Brain microvascular endothelial cell (primary cell): ENCODE results near the gene SUSD6.

Source experiments
- DNase-seq: peaks from one replicate; pipeline ENCODE4 v3.0.0-alpha.2; 2020
- H3K27ac ChIP-seq: fragments of 250-450 bp; sonication (Bioruptor Pico); 2 replicates; pipeline ENCODE4 v1.5.1; 2020; ENCODE audit warnings: mild to moderate bottlenecking, moderate library complexity
- H3K27me3 ChIP-seq: fragments of 250-450 bp; sonication (Bioruptor Pico); replicated peaks from 2 replicates; pipeline ENCODE4 v1.5.1; 2020; ENCODE audit warnings: mild to moderate bottlenecking
- H3K36me3 ChIP-seq: fragments of 250-450 bp; sonication (Bioruptor Pico); replicated peaks from 2 replicates; pipeline ENCODE4 v1.5.1; 2020; ENCODE audit warnings: mild to moderate bottlenecking
- H3K4me3 ChIP-seq: 2 replicates; pipeline ENCODE4 v1.5.1; 2011; ENCODE audit warnings: low read depth, mild to moderate bottlenecking, control low read depth, low read length, moderate library complexity
- CTCF ChIP-seq: IDR thresholded peaks from 2 replicates; pipeline ENCODE4 v1.5.1; 2011; ENCODE audit warnings: low read depth, mild to moderate bottlenecking, moderate library complexity, low read length, control low read depth, inconsistent platforms; ENCODE audit errors: missing control alignments
- in situ Hi-C: cut with HindIII; loops from 2 replicates; pipeline ENCODE4 v1.10.0; 2017; ENCODE audit warnings: low sequenced_read_pairs, low pct_ligation_motif_present

Gene SUSD6

DNA sequence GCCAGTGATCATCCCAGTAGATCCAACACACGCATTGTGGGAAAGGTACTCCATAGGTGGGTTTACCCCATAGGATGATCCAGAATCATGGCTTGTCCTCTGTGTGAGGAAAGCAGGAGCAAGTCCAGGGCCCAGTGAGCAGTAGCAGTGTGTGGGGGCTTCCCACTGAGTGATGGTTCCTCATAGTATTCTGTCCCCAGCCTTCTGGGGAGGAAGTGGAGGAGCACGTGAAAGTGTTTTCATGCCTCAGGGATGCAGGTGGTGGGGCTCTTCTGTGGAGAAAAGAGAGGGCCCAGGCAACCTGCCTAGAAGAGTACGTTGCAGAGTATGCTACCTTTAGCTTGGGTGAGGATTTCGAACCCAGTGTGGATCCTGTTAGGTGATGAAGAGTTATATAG lies 56.5 kb downstream of the SUSD6 start:
- H3K36me3 ChIP-seq, result no peaks in the 10 kb centered on the region
- H3K27me3 ChIP-seq, result no peaks in the 10 kb centered on the region
- H3K4me3 ChIP-seq, result no peak overlapping the region
- H3K27ac ChIP-seq, result no peak overlapping the region
- in situ Hi-C loops, result no loop called here
- DNase-seq, result no peak
- TF ChIP-seq CTCF, result no peak

GRCh38 chr14:69669375-69669774 lies 58.0 kb downstream of the SUSD6 start:
- TF ChIP-seq CTCF, result no peak
- no peaks in the 10 kb centered on the region for H3K36me3 ChIP-seq
- H3K4me3 ChIP-seq, result no peak overlapping the region
- no peak for DNase-seq
- no peak overlapping the region for H3K27ac ChIP-seq
- no peaks in the 10 kb centered on the region for H3K27me3 ChIP-seq
- in situ Hi-C loops, result no loop called here

DNA sequence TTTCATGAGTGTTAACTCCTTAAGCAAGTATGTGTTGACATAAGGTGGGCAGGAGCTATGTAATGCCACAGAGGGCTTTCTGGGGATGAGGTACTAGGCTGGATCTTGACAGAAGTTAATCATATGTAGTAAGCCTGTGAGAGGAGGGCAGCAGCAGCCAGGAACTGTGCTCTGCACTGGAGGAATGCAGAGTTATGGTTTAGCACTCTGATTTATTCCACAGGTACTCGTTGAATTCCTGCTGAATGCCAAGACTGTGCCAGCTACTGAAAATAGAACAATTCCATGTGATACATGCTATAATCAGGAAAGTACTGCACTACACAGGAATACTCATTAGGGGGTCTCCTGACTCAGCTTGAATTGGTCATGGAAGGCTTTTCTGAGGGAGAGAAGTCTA lies 58.7 kb downstream of the SUSD6 start:
- TF ChIP-seq CTCF, result no peak
- no peak for DNase-seq
- in situ Hi-C loops, result no loop called here
- H3K4me3 ChIP-seq, result no peak overlapping the region
- no peak overlapping the region for H3K27ac ChIP-seq
- H3K36me3 ChIP-seq, result no peaks in the 10 kb centered on the region
- no peaks in the 10 kb centered on the region for H3K27me3 ChIP-seq

DNA sequence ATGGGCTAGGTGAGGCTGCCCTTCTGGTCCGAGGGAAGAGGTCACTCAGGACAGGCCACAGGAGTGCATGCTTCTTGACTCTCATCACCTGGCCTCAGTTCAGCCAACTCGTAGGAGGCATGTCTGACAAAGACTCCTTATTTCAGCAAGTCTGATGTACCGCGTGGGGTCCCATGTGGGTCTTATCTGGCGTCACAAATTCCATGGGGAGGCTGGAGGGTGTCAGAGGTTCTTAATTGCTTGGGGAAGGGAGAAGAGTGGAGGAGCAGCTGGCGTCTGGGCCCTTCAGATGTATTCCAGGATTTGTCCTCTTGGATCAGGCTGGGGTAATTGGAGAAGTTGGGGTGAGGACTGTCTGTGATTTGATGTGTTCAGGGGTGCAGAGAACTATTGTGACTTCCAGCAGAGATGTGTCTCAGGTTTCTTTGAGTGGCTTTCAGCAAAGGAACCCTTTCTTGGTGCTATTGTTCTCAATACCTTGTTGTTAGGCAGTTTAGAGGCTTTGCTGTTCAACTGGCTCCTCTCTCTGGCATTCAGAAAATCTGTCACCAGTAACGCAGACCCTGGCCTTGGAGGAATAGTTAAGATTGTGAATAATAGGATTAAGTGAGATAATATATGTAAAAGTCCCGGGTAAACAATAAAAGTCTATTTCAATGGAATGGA lies 60.1 kb downstream of the SUSD6 start:
- Histone ChIP-seq H3K27me3 (no peaks in the 10 kb centered on the region), H3K36me3 (no peaks in the 10 kb centered on the region), H3K27ac (no peak overlapping the region), H3K4me3 (no peak overlapping the region)
- in situ Hi-C loops, result no loop called here
- no peak for DNase-seq
- TF ChIP-seq CTCF, result no peak

GRCh38 chr14:69672356-69672755 lies 61.0 kb downstream of the SUSD6 start:
- in situ Hi-C loops, result no loop called here
- Histone ChIP-seq H3K27me3 (no peaks in the 10 kb centered on the region), H3K4me3 (no peak overlapping the region), H3K36me3 (no peaks in the 10 kb centered on the region), H3K27ac (no peak overlapping the region)
- no peak for TF ChIP-seq CTCF
- no peak for DNase-seq

- no peak for TF ChIP-seq CTCF
- Histone ChIP-seq H3K27me3 (no peaks in the 10 kb centered on the region), H3K4me3 (no peak overlapping the region), H3K36me3 (no peaks in the 10 kb centered on the region), H3K27ac (no peak overlapping the region)
- in situ Hi-C loops, result no loop called here
- no peak for DNase-seq
Measured at GRCh38 chr14:69673104-69673503, 61.7 kb downstream of the SUSD6 start.
